B cell (primary cell): Measurements from ENCODE around the gene ZDHHC7. TPM values are rescaled to one million over a fixed set of nuclear protein-coding genes. Genes with fewer than 3 reads are reported as not detected.

ENCODE experiments used
- ATAC-seq: fragments of 200-7000 bp; cut with Tn5 transposase; one replicate; pipeline ENCODE4 v1.10.0; 2021; ENCODE audit warnings: low read depth, mild to moderate bottlenecking, moderate number of reproducible peaks, moderate library complexity
- CTCF ChIA-PET: fragments of 350-600 bp; sonication (Branson Sonifier 250); formaldehyde crosslinking; loops from one replicate; lab custom pipeline; 2021; ENCODE audit warnings: antibody characterized with exemption, inconsistent platforms; lab: Charles Lee
- POLR2A ChIA-PET: fragments of 350-600 bp; sonication (Branson Sonifier 250); formaldehyde crosslinking; loops from one replicate; lab custom pipeline; 2021; ENCODE audit warnings: antibody characterized with exemption; lab: Charles Lee
- DNase-seq: peaks from one replicate; pipeline ENCODE4 v3.0.0; 2013
- H2AFZ ChIP-seq: 2 replicates; pipeline ENCODE4 v1.6.1; 2012; ENCODE audit warnings: mild to moderate bottlenecking, low read depth, low read length; ENCODE audit not compliant: insufficient read depth, poor library complexity, severe bottlenecking
- H3K27ac ChIP-seq, 2 donors: 1 replicate in 1 of 2; 2 replicates in 1 of 2; pipeline ENCODE4 v1.5.1; 2012 to 2013; ENCODE audit warnings: low read length in 2 of 2, mild to moderate bottlenecking in 2 of 2, moderate library complexity in 1 of 2
- H3K27me3 ChIP-seq, 4 experiments: fragments of 200-600 bp in 1 of 4; sonication (generic) in 1 of 4; replicated peaks in 1 of 4; 1 replicate in 2 of 4; 2 replicates in 2 of 4; pipeline versions ENCODE4 v1.6.1 to v1.7.0; 2013 to 2016; ENCODE audit warnings: low read length in 3 of 4, mild to moderate bottlenecking in 2 of 4, mixed read lengths in 1 of 4, moderate library complexity in 1 of 4; ENCODE audit not compliant: insufficient read depth in 4 of 4, control insufficient read depth in 3 of 4; ENCODE audit errors: control extremely low read depth in 1 of 4
- H3K36me3 ChIP-seq, 2 experiments: replicated peaks in 1 of 2; 1 replicate in 1 of 2; 2 replicates in 1 of 2; pipeline versions ENCODE4 v1.6.1 to v1.7.1; 2013; ENCODE audit warnings: low read length in 1 of 2; ENCODE audit not compliant: insufficient read depth in 2 of 2, control insufficient read depth in 1 of 2; ENCODE audit errors: control extremely low read depth in 1 of 2, extremely low read depth in 1 of 2
- H3K4me1 ChIP-seq, 2 donors: fragments of 200-600 bp in 1 of 2; sonication (generic) in 1 of 2; 1 replicate in 1 of 2; 2 replicates in 1 of 2; pipeline versions ENCODE4 v1.5.1 to v1.6.1; 2013 to 2017; ENCODE audit warnings: low read length in 2 of 2; ENCODE audit not compliant: control insufficient read depth in 2 of 2, insufficient read depth in 2 of 2
- H3K4me2 ChIP-seq: replicated peaks from 2 replicates; pipeline ENCODE3; 2012; ENCODE audit warnings: mild to moderate bottlenecking, low read depth, low read length; ENCODE audit not compliant: poor library complexity, severe bottlenecking
- H3K4me3 ChIP-seq, 5 experiments: fragments of 200-600 bp in 1 of 5; sonication (generic) in 1 of 5; 1 replicate in 3 of 5; 2 replicates in 2 of 5; pipeline versions ENCODE4 v1.5.1 to v1.7.0; 2011 to 2016; ENCODE audit warnings: low read length in 4 of 5, mild to moderate bottlenecking in 4 of 5, low read depth in 2 of 5, control low read depth in 1 of 5, moderate library complexity in 1 of 5; ENCODE audit not compliant: insufficient read depth in 1 of 5; ENCODE audit errors: control extremely low read depth in 1 of 5, extremely low read depth in 1 of 5
- H3K79me2 ChIP-seq: fragments of 200-600 bp; sonication (generic); one replicate; pipeline ENCODE4 v1.6.0; 2016; ENCODE audit warnings: low read length; ENCODE audit not compliant: control insufficient read depth, insufficient read depth
- H3K9ac ChIP-seq: fragments of 200-600 bp; sonication (generic); 2 replicates; pipeline ENCODE4 v1.6.1; 2017; ENCODE audit warnings: mild to moderate bottlenecking, low read length, moderate library complexity
- H3K9me3 ChIP-seq, 3 donors: one replicate each; pipeline versions ENCODE4 v1.6.1 to v1.7.1; 2013; ENCODE audit warnings: low read length in 2 of 3; ENCODE audit not compliant: control insufficient read depth in 2 of 3, insufficient read depth in 1 of 3; ENCODE audit errors: control extremely low read depth in 1 of 3
- H4K20me1 ChIP-seq: 2 replicates; pipeline ENCODE4 v1.6.0; 2012; ENCODE audit warnings: mild to moderate bottlenecking, low read length; ENCODE audit not compliant: insufficient read depth, control insufficient read depth, poor library complexity, severe bottlenecking
- H3K27ac Mint-ChIP-seq: one replicate; pipeline ENCODE4 v1.8.0; 2021; ENCODE audit warnings: mixed read lengths
- H3K27me3 Mint-ChIP-seq: one replicate; pipeline ENCODE4 v1.8.0; 2021; ENCODE audit warnings: mixed read lengths
- H3K4me1 Mint-ChIP-seq: one replicate; pipeline ENCODE4 v1.8.0; 2021; ENCODE audit warnings: mixed read lengths
- H3K4me3 Mint-ChIP-seq: one replicate; pipeline ENCODE4 v1.8.0; 2021; ENCODE audit warnings: mixed read lengths
- H3K9me3 Mint-ChIP-seq: one replicate; pipeline ENCODE4 v1.8.0; 2022; ENCODE audit warnings: mixed read lengths; ENCODE audit not compliant: insufficient read depth
- CTCF ChIP-seq: fragments of 200-600 bp; IDR thresholded peaks from one replicate; pipeline ENCODE4 v1.8.0; 2022; ENCODE audit warnings: antibody characterized with exemption, mild to moderate bottlenecking
- EZH2 ChIP-seq: IDR thresholded peaks from 2 replicates; pipeline ENCODE4 v1.6.1; 2012; ENCODE audit warnings: borderline replicate concordance, low read depth, mild to moderate bottlenecking, moderate library complexity, low read length; ENCODE audit not compliant: insufficient read depth, poor library complexity, severe bottlenecking
- WGBS: methylation state at CpG from one replicate; pipeline ENCODE4 v1.1.5; 2013; ENCODE audit warnings: missing lambda C conversion rate; ENCODE audit not compliant: insufficient coverage; 5-methylcytosine and 5-hydroxymethylcytosine counted together
- intact Hi-C: fragments of 100-400 bp; cut with micrococcal nuclease; formaldehyde crosslinking; loops from one replicate; pipeline ENCODE4 v1.10.0; 2022
- polyA plus RNA-seq: library from polyadenylated mRNA; depleted of rRNA; stranded (reverse); fragments of >200 nt; gene quantifications from 2 replicates; pipeline ENCODE4 v1.2.3, GENCODE V29; 2012
- total RNA-seq, 2 donors: library from RNA; stranded (reverse); fragments of 120-200 nt in 1 of 2; gene quantifications; 1 replicate in 1 of 2; 2 replicates in 1 of 2; pipeline versions ENCODE4 v1.2.3 to v1.2.4, GENCODE V29; 2013 to 2022

The ZDHHC7 gene
- total and polyA plus RNA-seq, 2 donors (not counting 1 experiment from before 2014, with no cell fraction given) = 25.2 to 36.1 TPM

- Mint-ChIP-seq H3K27me3 (no peaks in the 10 kb centered on the region), H3K9me3 (no peaks in the 10 kb centered on the region), H3K27ac (no peak overlapping the region), H3K4me1 (peaks cover 62% of the 10 kb centered on the region), H3K4me3 (no peak overlapping the region)
- Histone ChIP-seq H3K4me3 (no peak overlapping the region), H3K79me2 (peaks cover 98% of the 10 kb centered on the region), H3K36me3 (peaks cover 7 to 8% of the 10 kb centered on the region in 2 experiments), H3K4me1 (peaks cover 15 to 18% of the 10 kb centered on the region in 2 donors), H3K9ac (no peak overlapping the region), H3K27ac (no peak overlapping the region), H3K4me2 (no peak overlapping the region), H3K27me3 (no peaks in the 10 kb centered on the region), H4K20me1 (peaks cover 81% of the 10 kb centered on the region), H2AFZ (no peak overlapping the region), H3K9me3 (no peaks in the 10 kb centered on the region)
- ChIA-PET POLR2A (no interaction called here), CTCF (no interaction called here)
- ATAC-seq (no peak), DNase-seq (no peak)
- no peak for TF ChIP-seq EZH2
- TF ChIP-seq CTCF = no peak
- WGBS = 81% methylated on average over 8 of the region's 10 CpGs
- intact Hi-C loops = no loop called here
Observed at GRCh38 chr16:85004587-85005205, 6.6 kb downstream of the ZDHHC7 start.

- intact Hi-C loops = no loop called here
- H3K27me3 ChIP-seq = no peaks in the 10 kb centered on the region
- no peak overlapping the region for H3K4me3 ChIP-seq
- H4K20me1 ChIP-seq = peaks cover 82% of the 10 kb centered on the region
- H2AFZ ChIP-seq = no peak overlapping the region
- Mint-ChIP-seq H3K27ac (peak overlapping the region; percentile 28), H3K4me1 (peaks cover 60% of the 10 kb centered on the region), H3K27me3 (no peaks in the 10 kb centered on the region), H3K9me3 (no peaks in the 10 kb centered on the region), H3K4me3 (no peak overlapping the region)
- WGBS = 91% methylated on average over 15 of the region's 16 CpGs
- CTCF ChIA-PET = no interaction called here
- no peak overlapping the region for H3K9ac ChIP-seq
- POLR2A ChIA-PET = no interaction called here
- H3K9me3 ChIP-seq = no peaks in the 10 kb centered on the region
- H3K27ac ChIP-seq = no peak overlapping the region
- peaks cover 15 to 18% of the 10 kb centered on the region in 2 donors for H3K4me1 ChIP-seq
- DNase-seq (no peak), ATAC-seq (no peak)
- H3K79me2 ChIP-seq = peaks cover 97% of the 10 kb centered on the region
- H3K36me3 ChIP-seq = peaks cover 7 to 8% of the 10 kb centered on the region in 2 experiments
- no peak overlapping the region for H3K4me2 ChIP-seq
- TF ChIP-seq EZH2 (no peak), CTCF (no peak)
Observed at GRCh38 chr16:85003725-85004586, 7.4 kb downstream of the ZDHHC7 start.
